A673 (cell line): Measurements from ENCODE around the gene HRH2. TPM values are rescaled to one million over a fixed set of nuclear protein-coding genes. Genes with fewer than 3 reads are reported as not detected.

Experiments used
- BruUV-seq: library from RNA; stranded (reverse); fragments of 400-500 nt; replicated peaks from 2 replicates; lab custom pipeline; 2021; lab: Mats Ljungman, UMichigan
- CTCF ChIA-PET: fragments of 300-600 bp; sonication (Branson Sonifier 250); formaldehyde crosslinking; loops from one replicate; lab custom pipeline; 2022; ENCODE audit warnings: antibody characterized with exemption; lab: Charles Lee
- POLR2A ChIA-PET: fragments of 300-600 bp; sonication (Branson Sonifier 250); formaldehyde crosslinking; loops from one replicate; lab custom pipeline; 2022; ENCODE audit warnings: antibody characterized with exemption; ENCODE audit not compliant: low non-redundant PET; lab: Charles Lee
- DNase-seq: peaks from one replicate; pipeline ENCODE4 v3.0.0-alpha.2; 2015; ENCODE audit warnings: low spot score
- H3K27ac ChIP-seq: fragments of 200-600 bp; sonication (generic); 2 replicates; pipeline ENCODE4 v1.5.1; 2016; ENCODE audit warnings: mixed run types, low read depth, mild to moderate bottlenecking, mixed read lengths, antibody characterized with exemption, low read length; ENCODE audit not compliant: poor library complexity, severe bottlenecking
- H3K27me3 ChIP-seq: fragments of 200-600 bp; sonication (generic); replicated peaks from 2 replicates; pipeline ENCODE4 v1.6.1; 2017; ENCODE audit warnings: mixed run types, low read depth, mild to moderate bottlenecking, mixed read lengths, antibody characterized with exemption, low read length; ENCODE audit not compliant: insufficient read depth, poor library complexity
- H3K36me3 ChIP-seq: fragments of 200-600 bp; sonication (generic); 2 replicates; pipeline ENCODE4 v1.6.1; 2016; ENCODE audit warnings: mixed run types, mild to moderate bottlenecking, mixed read lengths, antibody characterized with exemption, low read length; ENCODE audit not compliant: insufficient read depth, poor library complexity, severe bottlenecking
- H3K4me1 ChIP-seq: fragments of 200-600 bp; sonication (generic); 2 replicates; pipeline ENCODE4 v1.6.1; 2017; ENCODE audit warnings: mixed run types, mild to moderate bottlenecking, mixed read lengths, antibody characterized with exemption, low read length; ENCODE audit not compliant: insufficient read depth, poor library complexity, severe bottlenecking
- H3K4me3 ChIP-seq: fragments of 200-600 bp; sonication (generic); 2 replicates; pipeline ENCODE4 v1.5.1; 2016; ENCODE audit warnings: low read depth, mixed run types, mild to moderate bottlenecking, mixed read lengths, low read length; ENCODE audit not compliant: poor library complexity, severe bottlenecking
- H3K9me3 ChIP-seq: fragments of 200-600 bp; sonication (generic); 2 replicates; pipeline ENCODE4 v1.6.1; 2016; ENCODE audit warnings: mixed run types, low read depth, mild to moderate bottlenecking, mixed read lengths, antibody characterized with exemption, low read length; ENCODE audit not compliant: poor library complexity, severe bottlenecking
- CTCF ChIP-seq: fragments of 300-800, 200-600 bp; sonication (generic); conservative IDR thresholded peaks from 2 replicates; pipeline ENCODE4 v1.5.1; 2017; ENCODE audit warnings: low read depth, mild to moderate bottlenecking, antibody characterized with exemption, low read length, moderate library complexity, mixed read lengths
- EZH2 ChIP-seq: fragments of 200-600 bp; sonication (generic); IDR thresholded peaks from 2 replicates; pipeline ENCODE4 v1.6.1; 2017; ENCODE audit warnings: borderline replicate concordance, low read depth, mild to moderate bottlenecking, mixed read lengths, antibody characterized with exemption, low read length; ENCODE audit not compliant: poor library complexity, severe bottlenecking
- intact Hi-C: fragments of 100-400 bp; cut with micrococcal nuclease; formaldehyde crosslinking; loops from one replicate; pipeline ENCODE4 v1.10.0; 2022; ENCODE audit not compliant: unreplicated experiment
- total RNA-seq: library from RNA; stranded (reverse); gene quantifications from 2 replicates; pipeline ENCODE4 v1.2.3, GENCODE V29; 2021

Gene HRH2
- total RNA-seq, 1 experiment from 2014 or later: not detected

- Histone ChIP-seq H3K9me3 (no peaks in the 10 kb centered on the region), H3K36me3 (no peaks in the 10 kb centered on the region), H3K4me3 (no peak overlapping the region), H3K27ac (no peak overlapping the region), H3K4me1 (no peaks in the 10 kb centered on the region), H3K27me3 (peaks cover 30% of the 10 kb centered on the region)
- CTCF ChIA-PET: no interaction called here
- intact Hi-C loops: no loop called here
- BruUV-seq: no TSS peak
- no peak for DNase-seq
- TF ChIP-seq EZH2 (no peak), CTCF (no peak)
- POLR2A ChIA-PET: interaction anchor here (0.6 kb wide), 1 partner anchor 605 kb away, joined by 10 read pairs; no protein-coding TSS in a partner anchor
Observed at GRCh38 chr5:175701797-175702196, 43.9 kb downstream of the HRH2 start.

- no peak for DNase-seq
- BruUV-seq: no TSS peak
- intact Hi-C loops: no loop called here
- H3K27ac ChIP-seq: no peak overlapping the region
- H3K27me3 ChIP-seq: peaks cover 60% of the 10 kb centered on the region
- no peaks in the 10 kb centered on the region for H3K9me3 ChIP-seq
- POLR2A ChIA-PET: no interaction called here
- TF ChIP-seq EZH2: no peak
- TF ChIP-seq CTCF: no peak
- CTCF ChIA-PET: no interaction called here
- H3K4me3 ChIP-seq: no peak overlapping the region
- H3K4me1 ChIP-seq: no peaks in the 10 kb centered on the region
- H3K36me3 ChIP-seq: no peaks in the 10 kb centered on the region
Observed at GRCh38 chr5:175706499-175706898, 48.6 kb downstream of the HRH2 start.

- no peak overlapping the region for H3K27ac ChIP-seq
- no peak for DNase-seq
- ChIA-PET POLR2A (no interaction called here), CTCF (no interaction called here)
- no peaks in the 10 kb centered on the region for H3K4me1 ChIP-seq
- H3K27me3 ChIP-seq: peaks cover 71% of the 10 kb centered on the region
- no peak overlapping the region for H3K4me3 ChIP-seq
- intact Hi-C loops: no loop called here
- no peaks in the 10 kb centered on the region for H3K9me3 ChIP-seq
- H3K36me3 ChIP-seq: no peaks in the 10 kb centered on the region
- no TSS peak for BruUV-seq
- TF ChIP-seq EZH2 (no peak), CTCF (no peak)
Observed at GRCh38 chr5:175707751-175708375, 50.0 kb downstream of the HRH2 start.
